Measurements from ENCODE around the gene LSAMP. TPM values are rescaled to one million over a fixed set of nuclear protein-coding genes. Genes with fewer than 3 reads are reported as not detected.

Gene LSAMP
- total RNA-seq, 4 donors from 2014 or later, result 0.30 to 5.5 (median 1.4) TPM

DNA sequence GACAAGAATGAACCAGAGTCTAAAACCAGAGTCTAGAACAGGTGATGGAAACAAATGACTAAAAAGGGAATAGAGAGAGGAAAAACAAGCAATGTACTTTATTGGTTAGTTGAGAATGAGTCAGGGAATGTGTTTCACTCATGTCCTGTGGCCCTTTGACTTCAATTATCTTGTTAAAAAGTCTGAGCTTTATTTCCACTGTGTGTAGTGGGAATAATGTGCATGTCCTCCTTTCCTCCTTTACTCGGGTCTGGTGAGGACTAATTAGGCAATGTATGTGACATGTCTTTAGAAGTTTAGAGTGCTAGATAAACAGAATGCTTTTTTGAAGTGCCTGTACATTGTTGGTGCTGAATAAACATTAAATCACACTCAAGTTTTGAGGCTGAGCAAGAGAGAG lies 21.3 kb downstream of the LSAMP start:
- 0% methylated on average over 1 of the region's 1 CpG for WGBS, 2 donors
- Histone ChIP-seq H3K27me3 (no peaks in the 10 kb centered on the region), H3K36me3 (no peaks in the 10 kb centered on the region), H3K4me3 (no peak overlapping the region), H3K4me1 (no peaks in the 10 kb centered on the region), H3K9me3 (no peaks in the 10 kb centered on the region), H3K27ac (no peak overlapping the region)
- TF ChIP-seq, protein P1, sequence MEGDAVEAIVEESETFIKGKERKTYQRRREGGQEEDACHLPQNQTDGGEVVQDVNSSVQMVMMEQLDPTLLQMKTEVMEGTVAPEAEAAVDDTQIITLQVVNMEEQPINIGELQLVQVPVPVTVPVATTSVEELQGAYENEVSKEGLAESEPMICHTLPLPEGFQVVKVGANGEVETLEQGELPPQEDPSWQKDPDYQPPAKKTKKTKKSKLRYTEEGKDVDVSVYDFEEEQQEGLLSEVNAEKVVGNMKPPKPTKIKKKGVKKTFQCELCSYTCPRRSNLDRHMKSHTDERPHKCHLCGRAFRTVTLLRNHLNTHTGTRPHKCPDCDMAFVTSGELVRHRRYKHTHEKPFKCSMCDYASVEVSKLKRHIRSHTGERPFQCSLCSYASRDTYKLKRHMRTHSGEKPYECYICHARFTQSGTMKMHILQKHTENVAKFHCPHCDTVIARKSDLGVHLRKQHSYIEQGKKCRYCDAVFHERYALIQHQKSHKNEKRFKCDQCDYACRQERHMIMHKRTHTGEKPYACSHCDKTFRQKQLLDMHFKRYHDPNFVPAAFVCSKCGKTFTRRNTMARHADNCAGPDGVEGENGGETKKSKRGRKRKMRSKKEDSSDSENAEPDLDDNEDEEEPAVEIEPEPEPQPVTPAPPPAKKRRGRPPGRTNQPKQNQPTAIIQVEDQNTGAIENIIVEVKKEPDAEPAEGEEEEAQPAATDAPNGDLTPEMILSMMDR (IDR thresholded peaks at IDR 0.05), result no peak
- TF ChIP-seq POLR2A (IDR thresholded peaks at IDR 0.05), result no peak
- intact Hi-C loops (cut with DNase I), result no loop called here
- no peak for DNase-seq

DNA sequence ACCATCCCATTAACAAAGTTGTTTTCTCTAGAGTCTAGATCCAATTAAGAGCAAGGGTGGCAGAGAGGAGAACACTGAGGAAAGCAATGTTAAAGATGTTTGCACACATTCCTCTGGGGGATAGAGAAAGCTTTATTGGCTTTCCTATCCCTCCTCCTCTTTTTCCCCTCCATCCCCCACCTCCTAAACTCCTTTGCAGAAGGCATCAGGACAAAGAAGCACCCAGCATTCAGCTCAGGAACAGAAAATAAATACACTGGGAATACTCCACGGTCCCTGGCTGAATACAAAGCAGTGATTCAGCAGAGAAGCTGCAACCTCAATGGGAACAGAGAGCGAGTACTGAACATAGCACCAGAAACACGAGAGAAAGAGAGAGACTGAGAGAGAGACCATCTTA lies 21.9 kb downstream of the LSAMP start:
- Histone ChIP-seq H3K36me3 (no peaks in the 10 kb centered on the region), H3K4me1 (no peaks in the 10 kb centered on the region), H3K27ac (no peak overlapping the region), H3K27me3 (no peaks in the 10 kb centered on the region), H3K4me3 (no peak overlapping the region), H3K9me3 (no peaks in the 10 kb centered on the region)
- no peak for DNase-seq
- WGBS, 2 donors, result 12 to 20% methylated on average over 3 of the region's 3 CpGs
- TF ChIP-seq POLR2A (IDR thresholded peaks at IDR 0.05), result no peak
- TF ChIP-seq, protein P1 (IDR thresholded peaks at IDR 0.05), result no peak
- intact Hi-C loops (cut with DNase I), result no loop called here

DNA sequence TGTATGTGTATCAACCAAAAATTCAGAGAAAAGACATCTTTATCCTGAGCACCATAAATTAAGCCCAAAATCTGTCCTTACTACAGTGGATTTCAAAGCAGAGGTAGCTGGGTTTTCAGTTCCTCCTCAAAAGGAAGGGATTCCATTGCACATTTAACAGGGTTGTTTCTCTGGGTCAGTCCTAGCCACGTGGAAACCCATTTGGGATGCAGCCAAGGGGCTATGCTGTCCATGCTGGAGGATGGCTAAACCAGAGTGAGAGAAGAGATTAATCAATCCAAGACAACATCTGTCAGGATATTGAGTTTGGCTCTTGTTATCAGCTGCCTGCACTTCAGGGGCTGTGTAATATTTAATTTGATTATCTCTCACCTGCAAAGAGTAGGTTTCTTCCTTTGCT lies 28.1 kb downstream of the LSAMP start:
- 0 to 14% methylated on average over 1 of the region's 1 CpG for WGBS, 2 donors
- no peak overlapping the region for H3K27ac ChIP-seq
- no peaks in the 10 kb centered on the region for H3K9me3 ChIP-seq
- intact Hi-C loops (cut with DNase I), result no loop called here
- no peaks in the 10 kb centered on the region for H3K4me1 ChIP-seq
- no peak overlapping the region for H3K4me3 ChIP-seq
- no peaks in the 10 kb centered on the region for H3K36me3 ChIP-seq
- TF ChIP-seq POLR2A (IDR thresholded peaks at IDR 0.05), result no peak
- TF ChIP-seq, protein P1 (IDR thresholded peaks at IDR 0.05), result no peak
- no peak for DNase-seq
- no peaks in the 10 kb centered on the region for H3K27me3 ChIP-seq

DNA sequence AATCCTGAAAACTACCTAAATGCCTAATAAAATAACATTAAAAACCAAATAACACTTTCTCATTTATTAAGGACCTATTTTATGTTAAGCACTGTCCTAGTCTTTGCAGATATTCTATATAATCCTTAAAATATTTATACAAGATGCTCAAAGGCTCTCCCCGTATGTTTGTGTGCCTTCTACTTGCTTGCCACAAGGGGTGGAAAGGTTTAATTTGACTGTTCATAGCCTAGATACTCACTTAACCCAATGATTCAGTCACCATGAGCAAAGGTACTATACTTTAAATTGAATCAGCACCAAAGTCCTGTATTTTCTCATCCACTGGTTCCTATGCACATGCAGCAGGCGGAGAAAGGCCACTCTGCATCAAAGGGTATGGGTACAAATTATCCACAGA lies 32.0 kb downstream of the LSAMP start:
- TF ChIP-seq POLR2A (IDR thresholded peaks at IDR 0.05), result no peak
- TF ChIP-seq, protein P1 (IDR thresholded peaks at IDR 0.05), result no peak
- WGBS, 2 donors, result 54 to 57% methylated on average over 2 of the region's 2 CpGs

DNA sequence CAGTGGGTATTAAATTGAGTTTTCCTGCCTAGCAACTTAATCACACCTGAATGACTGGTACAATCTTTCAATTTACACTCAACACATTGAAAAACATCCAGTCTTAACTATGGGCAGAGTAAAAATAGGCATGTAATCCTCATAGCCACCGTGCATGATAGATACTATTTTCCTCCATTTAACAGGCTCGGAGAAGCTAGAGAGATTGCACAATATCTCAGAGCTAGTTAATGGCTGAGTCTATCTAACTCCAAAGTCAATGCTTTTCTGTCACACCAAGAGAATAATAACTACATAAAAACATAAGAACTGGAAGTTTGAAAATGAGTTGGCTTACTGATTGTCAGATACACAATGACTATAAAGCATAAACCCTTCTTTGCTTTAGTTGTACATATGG lies 36.8 kb downstream of the LSAMP start:
- H3K27me3 ChIP-seq, result no peaks in the 10 kb centered on the region
- WGBS, 2 donors, result 58 to 74% methylated on average over 2 of the region's 2 CpGs

More for the DNA sequence above, 32.0 kb downstream of the LSAMP start:
- no peaks in the 10 kb centered on the region for H3K4me1 ChIP-seq
- H3K9me3 ChIP-seq, result no peaks in the 10 kb centered on the region
- no peaks in the 10 kb centered on the region for H3K27me3 ChIP-seq
- intact Hi-C loops (cut with DNase I), result no loop called here
- H3K4me3 ChIP-seq, result no peak overlapping the region
- no peak for DNase-seq
- H3K36me3 ChIP-seq, result no peaks in the 10 kb centered on the region
- no peak overlapping the region for H3K27ac ChIP-seq

More for the DNA sequence above, 36.8 kb downstream of the LSAMP start:
- Histone ChIP-seq H3K4me3 (no peak overlapping the region), H3K27ac (no peak overlapping the region), H3K36me3 (no peaks in the 10 kb centered on the region), H3K9me3 (no peaks in the 10 kb centered on the region), H3K4me1 (no peaks in the 10 kb centered on the region)
- intact Hi-C loops (cut with DNase I), result no loop called here
- DNase-seq, result no peak
- TF ChIP-seq, protein P1 (IDR thresholded peaks at IDR 0.05), result no peak

Data from esophagus squamous epithelium (tissue), 5 donors.